AG10803 (cell line): ENCODE results near the gene CCND3.
A peak's percentile ranks its signal among the peaks of the same experiment; 100 is the strongest.

Experiments used
- DNase-seq: peaks from one replicate; pipeline ENCODE4 v3.0.0; 2010; ENCODE audit warnings: low read depth
- H3K4me3 ChIP-seq: 2 replicates; pipeline ENCODE4 v1.5.1; 2011; ENCODE audit warnings: mild to moderate bottlenecking, low read length, control low read depth
- TF ChIP-seq, protein P1 (sequence below): conservative IDR thresholded peaks from 2 replicates; pipeline ENCODE4 v1.5.1; 2011; ENCODE audit warnings: mild to moderate bottlenecking, low read length, control low read depth, inconsistent platforms

CCND3 gene

DNA sequence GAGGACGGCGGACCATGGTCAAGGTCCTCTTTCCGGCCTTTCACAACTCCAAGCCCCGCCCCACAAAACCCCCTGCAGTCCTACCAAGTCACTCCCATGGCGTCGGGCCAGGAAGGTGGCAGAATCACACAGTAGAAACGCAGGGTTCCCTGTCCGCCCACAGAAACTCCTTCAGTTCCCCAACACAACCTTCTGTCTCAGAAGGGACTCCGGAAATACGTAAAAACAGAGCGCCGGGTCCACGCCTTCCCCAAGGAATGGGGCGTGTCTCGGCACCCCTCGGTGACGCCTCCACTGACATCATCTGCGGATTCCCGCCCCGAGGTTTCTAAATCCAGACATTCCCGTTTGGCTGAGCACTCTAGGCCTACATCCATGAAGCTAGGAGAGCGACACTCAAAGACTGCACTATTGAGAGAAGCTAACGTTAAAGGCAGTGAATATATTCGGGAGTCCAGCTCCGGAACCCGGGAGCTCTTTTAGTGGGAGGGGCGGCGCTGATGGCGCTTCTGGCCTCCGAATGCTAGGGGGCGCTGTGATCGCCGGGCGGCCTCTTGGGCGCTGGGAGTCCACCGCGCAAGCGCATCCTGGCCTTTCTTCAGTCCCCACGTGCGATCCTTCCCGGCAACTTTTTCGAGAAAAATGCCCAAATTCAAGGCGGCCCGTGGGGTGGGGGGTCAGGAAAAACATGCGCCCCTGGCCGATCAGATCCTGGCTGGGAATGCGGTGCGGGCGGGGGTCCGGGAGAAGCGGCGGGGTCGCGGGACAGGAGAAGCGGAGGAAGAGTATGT lies 20.5 kb downstream of the CCND3 start, which contains the start of the genes BYSL and MED20:
TSS of gene BYSL (plus strand) at position 579 of the 791 bp plus-strand sequence. CDS start at position 643, 64 bp downstream.
TSS of gene MED20 (minus strand) at position 219 of the 791 bp plus-strand sequence. CDS start at position 98, 121 bp downstream.
- peak; percentile 91 for DNase-seq
- H3K4me3 ChIP-seq = peak within 1 kb of the TSS; percentile 98
- TF ChIP-seq, protein P1, sequence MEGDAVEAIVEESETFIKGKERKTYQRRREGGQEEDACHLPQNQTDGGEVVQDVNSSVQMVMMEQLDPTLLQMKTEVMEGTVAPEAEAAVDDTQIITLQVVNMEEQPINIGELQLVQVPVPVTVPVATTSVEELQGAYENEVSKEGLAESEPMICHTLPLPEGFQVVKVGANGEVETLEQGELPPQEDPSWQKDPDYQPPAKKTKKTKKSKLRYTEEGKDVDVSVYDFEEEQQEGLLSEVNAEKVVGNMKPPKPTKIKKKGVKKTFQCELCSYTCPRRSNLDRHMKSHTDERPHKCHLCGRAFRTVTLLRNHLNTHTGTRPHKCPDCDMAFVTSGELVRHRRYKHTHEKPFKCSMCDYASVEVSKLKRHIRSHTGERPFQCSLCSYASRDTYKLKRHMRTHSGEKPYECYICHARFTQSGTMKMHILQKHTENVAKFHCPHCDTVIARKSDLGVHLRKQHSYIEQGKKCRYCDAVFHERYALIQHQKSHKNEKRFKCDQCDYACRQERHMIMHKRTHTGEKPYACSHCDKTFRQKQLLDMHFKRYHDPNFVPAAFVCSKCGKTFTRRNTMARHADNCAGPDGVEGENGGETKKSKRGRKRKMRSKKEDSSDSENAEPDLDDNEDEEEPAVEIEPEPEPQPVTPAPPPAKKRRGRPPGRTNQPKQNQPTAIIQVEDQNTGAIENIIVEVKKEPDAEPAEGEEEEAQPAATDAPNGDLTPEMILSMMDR = peak; percentile 79

DNA sequence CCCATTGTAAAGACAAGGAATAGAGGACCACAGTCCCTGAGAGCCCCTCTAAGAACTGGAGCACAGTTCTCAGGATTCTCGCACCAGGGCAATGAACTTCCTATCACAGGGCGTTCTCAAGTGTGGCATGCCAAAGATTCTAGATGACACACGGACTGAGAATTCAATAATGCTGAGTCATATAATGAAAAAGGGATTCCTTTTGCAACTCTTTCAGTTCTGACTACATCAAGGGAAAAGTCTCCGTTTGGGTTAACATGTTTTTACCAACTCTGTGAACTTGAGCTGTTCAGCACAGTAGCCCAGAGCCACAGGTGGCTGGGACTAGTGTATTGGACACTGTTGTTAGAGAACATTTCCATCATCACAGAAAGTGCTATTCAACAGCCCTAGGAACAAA lies 24.1 kb downstream of the CCND3 start:
- DNase-seq = peak; percentile 94
- H3K4me3 ChIP-seq = no peak overlapping the region; the same call in none of the 2 replicates
- TF ChIP-seq, protein P1 = no peak

DNA sequence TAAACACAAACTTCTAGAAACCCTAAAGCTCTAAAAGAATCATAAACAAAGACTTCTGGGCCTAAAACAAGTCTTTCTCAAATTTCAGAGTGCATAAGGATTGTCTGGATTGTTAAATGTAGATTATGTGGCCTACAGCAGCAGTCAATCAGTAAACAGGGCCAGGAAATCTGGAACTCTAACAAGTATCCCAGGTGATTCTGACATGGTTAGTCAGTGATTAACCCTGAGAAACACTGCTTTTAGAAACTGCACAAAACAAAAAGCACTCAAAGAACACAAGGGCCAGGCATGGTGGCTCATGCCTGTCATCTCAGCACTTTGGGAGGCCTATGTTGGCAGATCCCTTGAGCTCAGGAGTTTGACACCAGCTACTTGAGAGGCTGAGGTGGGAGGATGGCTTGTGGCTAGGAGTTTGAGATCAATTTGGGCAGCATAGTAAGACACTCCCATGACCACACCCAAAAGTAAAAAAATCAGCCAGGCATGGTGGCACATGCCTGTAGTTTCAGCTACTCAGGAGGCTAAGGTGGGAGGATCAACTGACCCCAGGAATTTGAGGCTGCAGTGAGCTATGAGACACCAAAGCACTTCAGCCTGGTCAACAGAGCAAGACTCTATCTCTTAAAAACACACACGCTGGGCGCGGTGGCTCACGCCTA lies 26.6 kb downstream of the CCND3 start:
- H3K4me3 ChIP-seq = no peak overlapping the region
- TF ChIP-seq, protein P1 = no peak
- DNase-seq = no peak

DNA sequence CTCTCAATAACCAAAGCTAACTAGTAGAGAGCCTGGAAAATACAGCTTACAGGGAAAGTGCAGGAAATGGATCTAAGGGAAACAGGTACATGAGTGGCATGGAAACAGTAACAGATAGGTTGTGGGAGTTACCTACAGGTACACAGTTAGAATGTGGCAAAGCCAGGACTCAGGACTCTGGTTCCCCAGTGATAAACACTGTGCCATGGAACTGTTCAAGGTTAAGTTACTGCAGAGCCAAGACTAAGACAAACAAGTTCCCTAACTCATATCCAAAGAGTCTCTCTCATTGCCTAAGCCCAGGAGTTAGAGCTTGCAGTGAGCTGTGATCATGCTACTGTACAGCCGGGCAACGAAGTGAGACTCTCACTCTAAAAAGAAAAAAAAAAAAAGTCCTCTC lies 27.3 kb downstream of the CCND3 start:
- no peak for DNase-seq
- TF ChIP-seq, protein P1 = no peak
- H3K4me3 ChIP-seq = no peak overlapping the region

DNA sequence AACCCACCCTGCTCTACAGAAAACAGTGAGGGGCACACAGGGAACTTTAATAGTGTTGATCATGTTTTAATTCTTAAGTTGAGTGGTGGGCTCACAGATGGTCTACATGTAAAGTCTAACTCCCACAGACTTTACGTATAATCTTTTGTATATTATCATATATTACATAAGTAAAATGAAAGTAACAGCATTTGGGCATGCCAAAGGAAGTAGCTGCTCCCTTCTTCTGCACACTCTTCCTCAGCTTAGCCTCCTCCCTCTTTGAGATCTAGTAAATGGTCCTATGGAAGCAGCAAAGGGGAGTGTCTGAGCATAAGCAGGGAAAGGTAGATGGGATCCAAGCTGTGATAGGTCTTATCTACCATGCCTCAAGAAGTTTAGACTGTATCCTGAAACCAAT lies 31.9 kb downstream of the CCND3 start:
- DNase-seq = no peak
- H3K4me3 ChIP-seq = no peak overlapping the region
- TF ChIP-seq, protein P1 = no peak

DNA sequence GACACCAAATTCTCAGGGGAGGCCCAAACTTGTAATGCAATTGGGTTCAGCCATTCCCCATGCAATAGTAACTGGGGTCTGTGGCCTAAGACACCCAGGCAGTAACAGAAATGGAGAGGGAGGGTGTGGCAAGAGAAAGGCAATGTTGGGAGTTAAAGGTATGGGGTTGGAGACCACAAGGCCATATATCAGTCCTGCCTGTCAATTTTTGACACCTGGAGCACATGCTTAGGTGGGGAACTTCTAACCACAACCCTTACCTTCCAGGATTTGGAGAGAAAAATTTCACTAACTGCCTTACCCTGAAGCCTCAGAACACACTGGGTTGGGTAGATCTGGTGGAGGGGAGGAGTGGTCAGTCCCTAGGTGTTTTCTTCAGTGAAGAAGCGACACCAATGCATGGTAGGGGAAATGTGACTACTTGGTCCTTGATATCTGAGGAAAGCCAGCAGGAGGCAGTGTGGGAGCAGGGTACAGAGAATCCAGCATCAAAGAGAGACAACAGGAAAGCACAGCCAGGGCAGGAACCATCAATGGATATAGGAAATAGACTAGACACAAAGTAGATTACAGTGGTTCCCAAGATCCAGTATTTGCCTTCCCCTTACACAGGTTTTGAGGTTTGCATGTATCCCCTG lies 39.6 kb downstream of the CCND3 start:
- no peak for DNase-seq
- H3K4me3 ChIP-seq = no peak overlapping the region
- TF ChIP-seq, protein P1 = peak; percentile 32
